ENCODE data around the gene NPHP1. TPM values are rescaled to one million over a fixed set of nuclear protein-coding genes. Genes with fewer than 3 reads are reported as not detected.
"Not testable (repeated sequence)": the region's sequence is repeated elsewhere in the genome, so short reads cannot be mapped to it uniquely, and the experiment has no call there.

Gene NPHP1
- total and polyA plus RNA-seq, 2 donors from 2014 or later: 11.8 to 18.3 TPM

- no peak for DNase-seq
- H3K27ac ChIP-seq (ENCODE audit: low read depth in 2 of 2, low read length in 2 of 2): no peak overlapping the region
- no peak for FAIRE-seq
- H3K4me1 ChIP-seq (ENCODE audit: control insufficient read depth in 2 of 3, insufficient read depth in 2 of 3, low read depth in 1 of 3, low read length in 3 of 3): peaks cover 0 to under 1% (median 0%) of the 10 kb centered on the region in 3 donors
- H3K9me3 ChIP-seq (ENCODE audit: control insufficient read depth in 2 of 3, insufficient read depth in 1 of 3, low read length in 3 of 3): no peaks in the 10 kb centered on the region
- TF ChIP-seq CTCF (IDR thresholded peaks at IDR 0.05; ENCODE audit: borderline replicate concordance, extremely low read depth, insufficient read depth): no peak
- no peaks in the 10 kb centered on the region for H3K36me3 ChIP-seq (ENCODE audit: control insufficient read depth in 2 of 3, insufficient read depth in 3 of 3, low read length in 3 of 3)
- no peak overlapping the region for H3K9ac ChIP-seq (ENCODE audit: low read length in 3 of 3)
- H3K4me3 ChIP-seq (ENCODE audit: low read length in 3 of 3): no peak overlapping the region
- intact Hi-C loops (cut with DNase I): no loop called here
- H3K27me3 ChIP-seq (ENCODE audit: control insufficient read depth, insufficient read depth, low read length): no peaks in the 10 kb centered on the region
These were observed 12.0 kb upstream of the NPHP1 start for GRCh38 chr2:110216803-110217202.

GRCh38 chr2:110216199-110216598 lies 11.4 kb upstream of the NPHP1 start:
- Histone ChIP-seq H3K27me3 (ENCODE audit: control insufficient read depth, insufficient read depth, low read length) (no peaks in the 10 kb centered on the region), H3K36me3 (ENCODE audit: control insufficient read depth in 2 of 3, insufficient read depth in 3 of 3, low read length in 3 of 3) (no peaks in the 10 kb centered on the region), H3K4me3 (ENCODE audit: low read length in 3 of 3) (no peak overlapping the region), H3K9me3 (ENCODE audit: control insufficient read depth in 2 of 3, insufficient read depth in 1 of 3, low read length in 3 of 3) (no peaks in the 10 kb centered on the region), H3K9ac (ENCODE audit: low read length in 3 of 3) (no peak overlapping the region), H3K4me1 (ENCODE audit: control insufficient read depth in 2 of 3, insufficient read depth in 2 of 3, low read depth in 1 of 3, low read length in 3 of 3) (peaks cover 0 to 6% (median 2%) of the 10 kb centered on the region in 3 donors), H3K27ac (ENCODE audit: low read depth in 2 of 2, low read length in 2 of 2) (no peak overlapping the region)
- FAIRE-seq (no peak), DNase-seq (no peak)
- intact Hi-C loops (cut with DNase I): no loop called here
- no peak for TF ChIP-seq CTCF (IDR thresholded peaks at IDR 0.05; ENCODE audit: borderline replicate concordance, extremely low read depth, insufficient read depth)

GRCh38 chr2:110215566-110216158 lies 10.8 kb upstream of the NPHP1 start:
- intact Hi-C loops (cut with DNase I): no loop called here
- Histone ChIP-seq H3K27ac (ENCODE audit: low read depth in 2 of 2, low read length in 2 of 2) (no peak overlapping the region), H3K9me3 (ENCODE audit: control insufficient read depth in 2 of 3, insufficient read depth in 1 of 3, low read length in 3 of 3) (no peaks in the 10 kb centered on the region), H3K27me3 (ENCODE audit: control insufficient read depth, insufficient read depth, low read length) (no peaks in the 10 kb centered on the region), H3K4me1 (ENCODE audit: control insufficient read depth in 2 of 3, insufficient read depth in 2 of 3, low read depth in 1 of 3, low read length in 3 of 3) (peaks cover 0 to 7% (median 2%) of the 10 kb centered on the region in 3 donors), H3K4me3 (ENCODE audit: low read length in 3 of 3) (no peak overlapping the region), H3K9ac (ENCODE audit: low read length in 3 of 3) (no peak overlapping the region), H3K36me3 (ENCODE audit: control insufficient read depth in 2 of 3, insufficient read depth in 3 of 3, low read length in 3 of 3) (no peaks in the 10 kb centered on the region)
- FAIRE-seq: no peak
- DNase-seq: no peak
- TF ChIP-seq CTCF (IDR thresholded peaks at IDR 0.05; ENCODE audit: borderline replicate concordance, extremely low read depth, insufficient read depth): no peak

GRCh38 chr2:110215091-110215490 lies 10.3 kb upstream of the NPHP1 start:
- Histone ChIP-seq H3K27me3 (ENCODE audit: control insufficient read depth, insufficient read depth, low read length) (no peaks in the 10 kb centered on the region), H3K36me3 (ENCODE audit: control insufficient read depth in 2 of 3, insufficient read depth in 3 of 3, low read length in 3 of 3) (peaks cover 0 to under 1% (median 0%) of the 10 kb centered on the region in 3 donors), H3K9ac (ENCODE audit: low read length in 3 of 3) (no peak overlapping the region), H3K27ac (ENCODE audit: low read depth in 2 of 2, low read length in 2 of 2) (no peak overlapping the region), H3K4me1 (ENCODE audit: control insufficient read depth in 2 of 3, insufficient read depth in 2 of 3, low read depth in 1 of 3, low read length in 3 of 3) (peaks cover 0 to 7% (median 2%) of the 10 kb centered on the region in 3 donors), H3K9me3 (ENCODE audit: control insufficient read depth in 2 of 3, insufficient read depth in 1 of 3, low read length in 3 of 3) (no peaks in the 10 kb centered on the region), H3K4me3 (ENCODE audit: low read length in 3 of 3) (no peak overlapping the region)
- no peak for FAIRE-seq
- intact Hi-C loops (cut with DNase I): no loop called here
- no peak for TF ChIP-seq CTCF (IDR thresholded peaks at IDR 0.05; ENCODE audit: borderline replicate concordance, extremely low read depth, insufficient read depth)
- no peak for DNase-seq

- FAIRE-seq; H3K9me3 ChIP-seq (ENCODE audit: control insufficient read depth in 2 of 3, insufficient read depth in 1 of 3, low read length in 3 of 3); H3K4me3 ChIP-seq (ENCODE audit: low read length in 3 of 3); H3K9ac ChIP-seq (ENCODE audit: low read length in 3 of 3); H3K27me3 ChIP-seq (ENCODE audit: control insufficient read depth, insufficient read depth, low read length); DNase-seq; H3K27ac ChIP-seq (ENCODE audit: low read depth in 2 of 2, low read length in 2 of 2); H3K36me3 ChIP-seq (ENCODE audit: control insufficient read depth in 2 of 3, insufficient read depth in 3 of 3, low read length in 3 of 3); H3K4me1 ChIP-seq (ENCODE audit: control insufficient read depth in 2 of 3, insufficient read depth in 2 of 3, low read depth in 1 of 3, low read length in 3 of 3); intact Hi-C loops (cut with DNase I): not testable (repeated sequence)
These were observed 8.7 kb upstream of the NPHP1 start for GRCh38 chr2:110213522-110213921.
